ENCODE measurements around the gene VSIG2. TPM values are rescaled to one million over a fixed set of nuclear protein-coding genes. Genes with fewer than 3 reads are reported as not detected.
"Not testable (repeated sequence)": the region's sequence is repeated elsewhere in the genome, so short reads cannot be mapped to it uniquely, and the experiment has no call there.

Gene VSIG2, protein sequence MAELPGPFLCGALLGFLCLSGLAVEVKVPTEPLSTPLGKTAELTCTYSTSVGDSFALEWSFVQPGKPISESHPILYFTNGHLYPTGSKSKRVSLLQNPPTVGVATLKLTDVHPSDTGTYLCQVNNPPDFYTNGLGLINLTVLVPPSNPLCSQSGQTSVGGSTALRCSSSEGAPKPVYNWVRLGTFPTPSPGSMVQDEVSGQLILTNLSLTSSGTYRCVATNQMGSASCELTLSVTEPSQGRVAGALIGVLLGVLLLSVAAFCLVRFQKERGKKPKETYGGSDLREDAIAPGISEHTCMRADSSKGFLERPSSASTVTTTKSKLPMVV
- not detected for total RNA-seq

GRCh38 chr11:124751741-124752470 lies at the start of gene VSIG2:
VSIG2 (minus strand) TSS chr11:124752255; CDS start chr11:124752137, 118 bp downstream.
- DNase-seq, result no peak

GRCh38 chr11:124801014-124801413 lies 49.0 kb upstream of the VSIG2 start:
- no peak for DNase-seq

GRCh38 chr11:124800226-124800929 lies 48.3 kb upstream of the VSIG2 start, which contains the start of gene MSANTD2:
MSANTD2 (minus strand) TSS chr11:124800406; CDS start chr11:124800380, 26 bp downstream.
- DNase-seq, result peak; percentile 86

DNA sequence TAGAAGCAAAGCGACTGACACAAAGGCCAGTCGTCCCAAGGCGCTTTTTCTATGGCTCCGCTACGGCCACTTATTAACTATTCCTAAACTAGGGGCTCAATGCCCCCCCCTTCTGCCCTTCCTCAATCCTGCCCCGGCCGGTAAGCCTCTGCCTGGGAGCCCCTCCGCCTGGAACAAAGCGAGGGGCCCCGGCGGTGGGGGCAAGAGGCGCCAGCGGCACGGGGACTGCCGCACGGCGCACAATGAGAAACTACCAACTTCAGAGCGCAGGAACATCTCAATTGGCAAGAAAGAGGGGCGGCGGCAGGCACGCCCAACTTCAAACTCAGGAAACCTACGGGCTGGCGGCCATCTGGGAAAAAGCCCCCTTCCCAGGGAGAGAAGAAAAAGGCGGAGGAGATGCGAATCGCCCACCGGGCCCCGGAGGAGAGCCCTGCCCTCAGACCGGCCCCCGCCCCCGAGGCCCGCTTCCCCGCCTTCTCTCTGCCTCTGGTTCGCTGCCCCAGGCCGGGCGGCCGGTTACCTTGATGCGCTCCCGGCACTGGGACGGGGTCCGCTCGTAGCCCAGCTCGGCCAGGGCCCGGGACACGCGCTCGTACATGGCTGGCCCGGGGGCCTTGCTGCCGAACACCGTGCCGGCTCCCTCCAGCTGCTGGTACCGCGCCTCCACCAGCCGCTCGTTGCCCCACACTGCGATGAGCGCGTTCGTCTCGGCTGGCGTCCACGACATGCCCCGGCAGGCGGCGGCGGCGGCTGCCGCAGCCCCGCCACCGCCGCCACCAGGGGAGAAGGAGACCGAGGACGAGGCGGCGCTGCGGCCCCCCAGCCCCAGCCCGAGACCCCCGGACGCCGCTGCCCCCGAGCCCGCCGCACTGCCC lies 47.5 kb upstream of the VSIG2 start:
- DNase-seq, result no peak

DNA sequence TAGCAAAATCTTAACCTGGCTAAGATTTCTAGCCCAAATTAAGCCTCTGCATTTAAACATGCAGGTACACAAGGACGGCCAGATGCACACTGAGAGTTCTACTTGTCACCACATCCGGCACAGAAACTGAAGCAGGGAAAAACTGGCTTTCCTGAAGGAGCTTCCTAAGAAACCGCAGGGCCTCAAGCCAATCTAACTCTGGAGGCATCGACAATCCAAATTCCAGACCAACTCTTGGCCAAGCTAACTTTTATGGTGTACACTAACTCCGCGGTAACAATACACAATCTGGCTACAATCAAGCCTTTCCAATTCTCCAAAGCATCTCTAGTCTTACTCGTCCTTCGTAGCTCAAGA lies 46.9 kb upstream of the VSIG2 start:
- DNase-seq, result no peak

DNA sequence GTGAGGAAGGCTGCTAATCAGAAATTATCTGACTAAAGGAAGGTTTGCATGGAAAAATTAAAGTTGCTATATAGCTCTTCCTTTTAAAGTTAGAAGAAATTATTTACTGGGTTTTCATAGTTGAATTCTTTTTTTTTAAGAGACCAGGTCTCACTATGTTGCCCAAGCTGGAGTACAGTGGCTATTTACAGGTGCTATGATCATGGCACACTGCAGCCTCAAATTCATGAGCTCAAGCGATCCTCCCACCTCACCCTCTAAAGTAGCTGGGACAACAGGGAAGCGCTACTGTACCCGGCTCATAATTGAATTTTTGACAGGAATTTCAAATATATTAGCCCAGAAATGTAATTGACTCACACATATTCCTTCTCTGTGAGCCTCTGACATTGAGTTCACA lies 44.3 kb upstream of the VSIG2 start:
- no peak for DNase-seq

- no peak for DNase-seq
Observed at GRCh38 chr11:124793466-124794278, 41.6 kb upstream of the VSIG2 start.

- DNase-seq, result no peak
Observed at GRCh38 chr11:124791626-124792341, 39.7 kb upstream of the VSIG2 start.

DNA sequence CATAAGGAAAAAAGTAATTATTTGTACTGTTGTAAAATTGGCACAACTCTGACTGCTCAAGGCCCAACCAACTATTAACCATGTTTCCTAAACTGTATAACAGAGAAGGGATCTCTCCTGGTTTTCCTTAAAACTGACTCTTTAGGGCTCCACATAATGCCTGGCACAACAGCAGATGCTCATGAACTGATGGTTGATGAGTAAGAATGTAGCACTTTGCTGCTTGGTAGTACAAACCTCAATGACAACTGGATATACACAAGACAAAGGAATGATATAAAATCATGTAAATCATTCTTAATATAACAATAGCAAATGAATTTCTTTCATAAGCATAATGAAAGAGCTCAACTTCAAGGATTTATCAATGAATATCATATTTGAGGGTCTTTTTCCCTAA lies 36.5 kb upstream of the VSIG2 start:
- DNase-seq, result no peak

- no peak for DNase-seq
Observed at GRCh38 chr11:124784051-124784450, 32.0 kb upstream of the VSIG2 start.

GRCh38 chr11:124783002-124783401 lies 30.9 kb upstream of the VSIG2 start:
- no peak for DNase-seq

- no peak for DNase-seq
Observed at GRCh38 chr11:124779568-124779967, 27.5 kb upstream of the VSIG2 start.

- DNase-seq, result no peak
Observed at GRCh38 chr11:124778281-124778680, 26.2 kb upstream of the VSIG2 start.

- DNase-seq, result no peak
Observed at GRCh38 chr11:124776865-124777645, 25.0 kb upstream of the VSIG2 start.

DNA sequence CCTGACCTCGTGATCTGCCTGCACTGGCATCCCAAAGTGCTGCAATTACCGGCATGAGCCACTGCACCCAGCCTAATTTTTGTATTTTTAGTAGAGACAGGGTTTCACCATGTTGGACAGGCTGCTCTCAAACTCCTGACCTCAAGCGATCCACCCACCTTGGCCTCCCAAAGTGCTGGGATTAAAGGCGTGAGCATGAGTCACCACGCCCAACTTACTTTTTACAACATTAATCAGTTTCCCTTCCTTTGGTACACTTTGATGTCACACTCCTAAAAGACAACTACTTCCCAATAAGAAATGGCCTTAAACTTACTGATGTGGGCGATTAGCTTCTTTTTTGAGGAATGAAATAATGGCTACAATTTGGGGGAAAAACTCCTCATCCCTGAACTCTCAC lies 18.9 kb upstream of the VSIG2 start:
- not testable (repeated sequence) for DNase-seq

DNA sequence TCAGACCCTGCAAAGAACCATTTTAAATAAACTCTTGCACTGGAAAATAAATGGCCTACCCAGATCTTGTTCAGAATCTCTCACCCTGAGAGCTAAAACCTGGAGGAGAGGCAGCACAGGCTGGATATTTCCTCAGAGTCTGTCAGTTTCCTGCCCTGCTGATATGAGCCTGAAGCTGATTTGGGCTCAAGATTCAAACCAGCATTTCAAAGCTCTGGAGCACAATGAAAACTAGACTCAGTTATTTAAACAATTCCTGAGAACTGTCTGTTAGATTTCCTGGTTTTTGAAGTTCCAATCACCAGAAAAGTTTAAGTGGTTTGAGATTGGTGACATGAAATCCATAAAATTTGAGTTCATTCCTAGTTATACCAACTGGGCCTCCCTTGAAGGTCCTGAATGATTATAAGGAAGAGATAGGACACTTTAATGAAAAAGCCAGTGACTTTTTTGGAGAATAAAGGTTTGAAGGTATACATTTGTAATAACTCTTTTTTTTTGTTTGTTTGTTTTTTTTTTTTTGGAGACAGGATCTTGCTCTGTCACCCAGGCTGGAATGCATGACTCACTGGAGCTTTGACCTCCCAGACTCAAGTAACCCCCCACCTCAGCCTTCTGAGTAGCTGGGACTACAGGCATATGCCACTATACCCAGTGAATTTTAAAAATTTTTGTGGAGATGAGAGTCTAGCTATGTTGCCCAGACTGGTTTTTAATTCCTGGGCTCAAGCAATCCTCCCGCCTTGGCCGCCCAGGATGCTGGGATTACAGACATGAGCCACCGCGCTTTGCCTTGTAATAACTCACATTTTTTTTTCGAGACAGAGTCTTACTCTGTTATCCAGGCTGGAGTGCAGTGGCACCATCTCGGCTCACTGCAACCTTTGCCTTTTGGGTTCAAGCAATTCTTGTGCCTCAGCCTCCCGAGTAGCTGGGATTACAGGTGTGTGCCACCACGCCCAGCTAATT lies 18.0 kb upstream of the VSIG2 start:
- DNase-seq, result no peak

DNA sequence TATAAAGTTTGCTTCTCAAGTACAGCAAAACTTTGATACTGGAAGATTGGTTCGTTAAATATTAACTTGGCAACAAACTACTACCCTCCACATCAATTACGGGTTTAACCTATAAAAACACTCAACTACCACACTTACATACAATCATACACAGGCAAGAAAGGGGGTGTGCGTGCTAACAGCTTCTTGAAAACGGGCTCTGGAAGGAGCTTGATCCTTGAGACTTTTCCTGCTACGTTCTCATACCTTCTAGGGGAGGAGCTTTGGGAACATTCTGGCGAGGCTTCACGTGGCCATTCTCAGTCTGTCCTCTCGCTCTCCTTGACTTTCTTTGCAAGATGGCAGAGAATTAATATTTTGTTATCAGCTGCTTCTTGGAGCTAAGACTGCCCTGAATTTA lies 16.9 kb upstream of the VSIG2 start:
- DNase-seq, result no peak

GRCh38 chr11:124766156-124766555 lies 14.1 kb upstream of the VSIG2 start:
- no peak for DNase-seq

Data from occipital lobe (tissue), 2 donors.